Measurements from ENCODE around the gene TMEM170B.

DNA sequence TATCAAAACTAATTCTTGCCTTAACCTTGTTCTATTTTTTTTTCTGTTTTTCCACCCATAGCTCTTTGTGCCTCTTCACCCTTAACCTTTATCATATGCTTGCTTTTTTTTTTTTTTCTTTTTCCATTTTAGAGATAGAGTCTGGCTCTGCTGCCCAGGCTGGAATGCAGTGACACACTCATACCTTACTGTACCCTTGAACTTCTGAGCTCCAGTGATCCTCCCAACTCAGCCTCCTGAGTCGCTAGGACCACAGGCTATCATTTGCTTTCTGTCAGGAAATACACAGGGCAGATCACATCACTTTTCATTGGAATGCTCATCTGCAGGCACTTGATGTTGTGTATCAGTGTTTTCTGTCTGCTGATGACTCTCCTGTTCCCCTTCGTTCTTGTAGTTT is 33.5 kb downstream of the TMEM170B start:
- TF ChIP-seq, protein P1, sequence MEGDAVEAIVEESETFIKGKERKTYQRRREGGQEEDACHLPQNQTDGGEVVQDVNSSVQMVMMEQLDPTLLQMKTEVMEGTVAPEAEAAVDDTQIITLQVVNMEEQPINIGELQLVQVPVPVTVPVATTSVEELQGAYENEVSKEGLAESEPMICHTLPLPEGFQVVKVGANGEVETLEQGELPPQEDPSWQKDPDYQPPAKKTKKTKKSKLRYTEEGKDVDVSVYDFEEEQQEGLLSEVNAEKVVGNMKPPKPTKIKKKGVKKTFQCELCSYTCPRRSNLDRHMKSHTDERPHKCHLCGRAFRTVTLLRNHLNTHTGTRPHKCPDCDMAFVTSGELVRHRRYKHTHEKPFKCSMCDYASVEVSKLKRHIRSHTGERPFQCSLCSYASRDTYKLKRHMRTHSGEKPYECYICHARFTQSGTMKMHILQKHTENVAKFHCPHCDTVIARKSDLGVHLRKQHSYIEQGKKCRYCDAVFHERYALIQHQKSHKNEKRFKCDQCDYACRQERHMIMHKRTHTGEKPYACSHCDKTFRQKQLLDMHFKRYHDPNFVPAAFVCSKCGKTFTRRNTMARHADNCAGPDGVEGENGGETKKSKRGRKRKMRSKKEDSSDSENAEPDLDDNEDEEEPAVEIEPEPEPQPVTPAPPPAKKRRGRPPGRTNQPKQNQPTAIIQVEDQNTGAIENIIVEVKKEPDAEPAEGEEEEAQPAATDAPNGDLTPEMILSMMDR (IDR thresholded peaks at IDR 0.05), result no peak
- no peak for TF ChIP-seq POLR2A (IDR thresholded peaks at IDR 0.05)
